Activated CD4-positive, CD25-positive, alpha-beta regulatory T cell treated with anti-CD3 and anti-CD28 coated beads, Interleukin-2, amount 50 U/mL, for 72 hours (primary cell): ENCODE results near the gene HTR6.

ENCODE experiments used
- DNase-seq: peaks from one replicate; pipeline ENCODE4 v3.0.0; 2021

HTR6 gene

DNA sequence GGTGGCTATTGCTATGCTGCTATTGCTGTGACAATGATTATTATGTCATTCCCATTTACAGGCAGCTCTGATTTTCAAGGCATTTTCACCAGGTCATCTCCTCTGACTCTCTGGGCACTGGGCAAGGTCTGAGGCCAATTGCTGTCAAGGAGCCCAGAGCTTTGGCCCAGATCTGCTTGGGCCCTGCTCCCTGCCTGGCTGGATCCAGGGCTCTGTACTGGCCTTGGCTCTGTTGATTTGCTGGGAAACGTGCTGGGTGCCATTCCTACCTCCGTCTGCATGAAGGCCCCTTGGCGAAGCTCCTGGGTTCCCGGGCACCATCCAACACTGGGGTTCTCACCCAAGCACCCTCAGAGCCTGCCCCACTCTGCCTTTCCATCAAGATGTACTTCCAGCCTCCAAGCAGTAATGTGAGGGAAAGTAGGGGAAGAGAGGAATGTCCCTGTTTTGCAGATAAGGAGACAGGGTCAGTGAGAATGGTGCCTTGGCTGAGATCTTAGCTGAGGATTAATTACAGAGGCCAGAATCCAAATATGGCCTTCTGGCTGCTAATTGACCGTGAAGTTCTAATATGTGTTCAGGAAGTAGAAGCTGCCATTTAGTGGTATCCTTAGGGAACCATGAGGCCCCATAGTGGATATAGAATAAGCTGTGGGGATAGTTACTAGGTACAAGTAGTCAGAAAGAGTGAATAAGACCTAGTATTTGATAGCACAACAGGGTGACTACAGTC, 63.9 kb downstream of the HTR6 start:
- no peak for DNase-seq

GRCh38 chr1:19730232-19730631, 65.6 kb downstream of the HTR6 start:
- DNase-seq: no peak
